ENCODE measurements around the gene NISCH.

NISCH gene

DNA sequence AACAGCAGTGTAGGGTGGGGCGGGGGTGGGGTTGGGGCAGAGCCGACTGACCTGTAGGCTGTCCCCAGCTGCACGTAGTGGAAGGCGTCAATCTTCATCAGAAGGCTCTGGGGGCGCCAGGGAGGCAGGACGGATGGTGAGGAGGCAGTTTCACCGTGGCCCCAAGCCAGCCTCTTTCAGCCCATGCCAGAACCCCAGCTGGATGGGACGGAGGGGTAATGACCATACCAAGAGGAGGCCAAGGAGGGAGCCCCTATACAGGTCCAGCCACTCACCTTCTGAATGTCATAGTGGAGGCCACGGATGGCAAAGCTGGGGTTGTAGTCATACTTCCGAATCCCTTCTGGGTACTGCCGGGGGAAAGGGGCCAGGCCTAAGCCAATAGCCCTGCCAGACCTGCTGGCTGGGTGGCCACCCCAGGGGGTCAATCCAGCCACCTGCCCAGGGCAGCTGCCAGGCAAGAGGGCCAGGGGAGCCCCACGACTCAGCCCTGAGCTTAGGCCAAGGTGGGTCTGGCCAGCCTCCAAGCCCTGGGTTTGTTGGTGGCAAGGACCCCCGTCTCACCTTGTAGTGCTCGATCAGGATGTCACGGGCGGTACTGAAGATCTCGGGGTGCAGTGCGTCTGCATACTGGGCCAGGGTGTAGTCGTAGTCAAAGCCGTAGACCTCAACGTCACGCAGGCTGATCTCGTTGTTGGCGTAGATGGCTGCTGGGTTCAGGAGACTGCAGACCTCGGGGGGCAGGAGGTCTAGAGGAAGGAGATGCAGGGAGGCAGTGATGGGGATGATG lies 73.4 kb downstream of the NISCH start:
- DNase-seq, result no peak

DNA sequence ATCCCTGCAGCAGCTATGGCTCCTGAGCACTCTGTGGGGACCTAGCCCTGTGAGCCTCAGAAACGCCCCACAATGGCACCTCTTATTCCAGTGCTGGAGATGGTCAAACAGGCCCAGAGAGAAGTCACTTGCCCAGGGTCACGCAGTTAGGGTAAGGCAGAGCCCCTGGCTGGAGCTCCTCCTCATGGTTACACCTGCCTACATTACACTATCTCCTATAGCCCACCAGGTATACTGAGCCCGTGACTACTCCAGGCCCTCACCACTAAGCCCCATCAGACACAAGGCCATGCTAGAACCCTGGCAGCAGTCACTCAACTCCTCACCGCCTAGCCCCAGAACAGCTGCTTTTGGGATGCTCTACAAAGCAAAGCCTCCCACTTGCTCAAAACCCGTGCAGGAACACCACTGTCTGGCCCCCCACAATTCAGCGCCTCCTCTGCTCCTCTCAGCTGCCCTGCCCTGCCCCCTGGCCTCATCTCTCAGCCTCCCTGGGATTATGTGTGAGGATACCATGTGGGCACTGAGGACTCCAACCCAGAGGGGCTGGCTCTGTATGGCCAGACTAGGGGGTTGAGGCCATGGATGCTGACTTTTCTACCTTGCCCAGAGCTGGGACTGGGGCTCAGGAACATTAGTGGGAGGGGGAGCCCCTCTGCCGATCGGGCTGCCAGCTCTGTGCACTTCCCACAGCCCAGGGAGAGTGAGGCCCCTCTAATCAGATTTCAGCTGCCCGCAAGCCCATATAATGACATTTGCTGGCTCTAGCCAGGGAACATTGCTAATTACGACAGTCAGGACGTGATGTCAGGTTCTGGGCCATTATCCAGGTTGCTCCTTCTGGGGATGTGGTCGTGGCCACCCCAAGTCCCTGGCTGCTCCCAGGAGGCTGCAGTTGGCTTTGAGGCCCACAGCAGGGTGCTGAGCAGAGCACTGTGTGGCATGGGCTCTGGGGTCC lies 74.3 kb downstream of the NISCH start:
- DNase-seq, result no peak

DNA sequence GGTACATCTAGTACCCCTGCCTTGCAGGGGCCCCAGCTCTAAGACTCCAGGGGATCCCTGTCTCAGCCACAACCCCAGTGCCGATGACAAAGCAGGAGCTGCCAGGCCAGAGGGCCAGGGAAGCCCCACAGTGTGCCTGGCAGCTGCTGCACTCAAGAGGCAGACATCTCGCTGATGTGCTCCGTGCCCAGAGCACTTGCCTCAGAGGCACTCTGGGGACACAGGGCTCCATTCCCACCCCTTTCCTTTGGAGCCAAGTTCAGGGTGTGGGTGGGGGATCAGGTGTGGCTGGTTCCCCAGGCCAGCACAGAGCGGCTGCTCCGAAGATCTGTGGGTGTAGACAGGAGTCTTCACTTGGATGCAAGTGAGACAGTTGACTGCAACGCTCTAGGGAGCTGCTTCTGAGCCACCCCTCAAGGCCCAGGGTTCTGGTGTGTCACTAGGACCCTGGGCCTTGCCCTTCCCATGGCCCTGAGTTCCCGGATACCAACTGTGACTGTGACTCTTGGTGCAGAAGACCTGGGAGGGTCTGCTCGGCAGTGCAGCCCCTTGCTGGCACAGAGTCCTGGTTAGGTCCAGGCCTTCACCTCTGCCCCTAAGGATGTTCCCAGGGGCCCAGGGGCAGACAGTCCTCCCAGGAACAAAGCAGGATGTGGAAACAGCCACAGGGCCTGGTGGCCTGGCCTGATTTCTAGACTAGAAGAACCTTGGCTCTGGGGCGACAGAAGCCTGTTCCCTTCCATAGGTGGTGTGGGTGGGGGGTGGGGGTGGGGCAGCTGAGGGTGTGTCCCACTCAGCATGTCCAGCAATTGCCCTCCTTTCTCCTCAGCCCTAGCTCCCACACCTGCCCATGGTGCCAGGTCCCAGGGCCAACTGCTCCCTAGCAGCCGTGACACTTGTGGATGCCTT lies 75.8 kb downstream of the NISCH start:
- no peak for DNase-seq

DNA sequence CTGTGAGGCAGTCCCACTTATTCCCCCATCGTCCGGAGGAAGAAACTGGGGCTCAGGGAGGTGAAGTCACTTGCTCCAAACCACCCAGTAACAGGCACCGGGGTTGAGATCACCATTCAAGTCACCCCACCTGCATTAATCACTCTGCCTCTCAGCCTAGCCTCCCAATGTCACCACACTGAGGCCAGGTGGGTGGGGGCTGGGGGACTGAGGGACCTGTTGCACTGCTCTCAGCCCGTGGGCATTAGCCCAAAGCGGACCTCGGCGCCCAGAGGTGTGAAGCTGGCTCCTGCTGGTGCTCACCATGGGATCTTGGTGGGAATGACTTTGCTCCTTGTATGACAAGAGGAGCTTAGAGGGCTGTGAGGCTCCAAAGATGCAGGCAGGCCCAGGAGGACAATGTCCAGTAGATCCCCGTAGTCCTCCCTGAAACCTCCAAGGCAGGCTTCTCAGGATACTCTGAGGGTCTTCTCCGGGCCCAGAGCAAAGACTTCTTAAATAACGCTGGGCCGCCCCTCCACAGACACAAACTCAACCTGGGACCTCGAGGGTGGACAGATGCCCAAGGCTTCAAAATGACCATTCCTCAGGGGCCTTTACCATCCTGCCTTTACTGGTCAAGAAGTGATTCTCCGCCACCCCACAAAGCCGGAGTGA lies 76.6 kb downstream of the NISCH start:
- no peak for DNase-seq

DNA sequence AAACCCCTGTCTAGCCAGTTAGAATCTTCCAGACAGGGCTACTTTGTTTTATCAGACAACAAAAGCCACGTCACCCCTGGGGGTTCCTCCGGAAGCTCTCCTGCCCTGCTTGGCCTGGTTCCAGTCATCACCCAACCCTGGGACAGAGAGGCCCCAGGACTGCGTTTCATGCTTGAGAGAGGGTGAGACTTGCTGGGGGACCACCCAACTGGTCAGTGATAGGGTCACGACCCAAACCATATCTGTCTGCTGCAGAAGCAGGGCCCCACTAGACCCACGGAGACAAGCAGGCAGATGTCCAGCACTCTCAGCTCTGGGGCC lies 77.1 kb downstream of the NISCH start:
- DNase-seq, result no peak

DNA sequence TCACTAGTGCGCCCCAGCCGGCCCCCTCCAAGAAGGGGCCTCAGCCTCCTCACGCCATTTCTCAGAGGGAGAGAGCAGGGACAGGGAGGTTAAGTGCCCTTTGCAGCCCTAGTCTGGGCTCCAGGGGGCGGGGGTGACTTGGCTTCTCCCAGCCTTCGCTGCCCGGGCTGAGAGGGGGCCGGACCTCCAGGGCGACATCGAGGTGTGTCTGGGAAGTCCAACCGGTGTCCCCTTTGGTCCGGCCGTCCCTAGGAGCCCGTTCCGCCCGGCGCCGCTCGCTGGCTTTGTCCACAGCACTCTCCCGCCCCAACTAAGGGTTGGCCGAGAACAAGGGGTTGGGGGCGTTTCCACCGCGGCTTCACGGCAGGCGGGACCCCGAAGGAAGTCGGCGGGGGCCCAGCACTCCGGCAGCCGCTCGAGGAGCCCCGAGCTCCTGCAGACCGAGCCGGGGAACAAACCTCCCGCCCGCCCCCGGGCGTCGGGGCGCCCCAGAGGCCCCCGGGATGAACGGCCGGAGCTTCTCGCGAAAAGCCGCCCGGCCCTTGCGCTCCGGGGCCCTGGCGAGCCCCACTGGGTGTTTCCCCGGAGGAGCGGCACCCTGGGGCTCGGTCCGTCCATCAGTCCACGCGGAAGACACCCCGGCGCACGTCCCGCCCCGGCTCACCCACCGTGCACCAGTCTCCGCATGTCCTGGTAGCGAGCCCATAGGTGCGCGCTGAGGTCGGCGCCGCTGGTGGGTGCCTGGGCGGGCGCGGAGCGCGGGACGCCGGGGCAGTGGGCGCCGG lies 77.6 kb downstream of the NISCH start:
- DNase-seq, result no peak

DNA sequence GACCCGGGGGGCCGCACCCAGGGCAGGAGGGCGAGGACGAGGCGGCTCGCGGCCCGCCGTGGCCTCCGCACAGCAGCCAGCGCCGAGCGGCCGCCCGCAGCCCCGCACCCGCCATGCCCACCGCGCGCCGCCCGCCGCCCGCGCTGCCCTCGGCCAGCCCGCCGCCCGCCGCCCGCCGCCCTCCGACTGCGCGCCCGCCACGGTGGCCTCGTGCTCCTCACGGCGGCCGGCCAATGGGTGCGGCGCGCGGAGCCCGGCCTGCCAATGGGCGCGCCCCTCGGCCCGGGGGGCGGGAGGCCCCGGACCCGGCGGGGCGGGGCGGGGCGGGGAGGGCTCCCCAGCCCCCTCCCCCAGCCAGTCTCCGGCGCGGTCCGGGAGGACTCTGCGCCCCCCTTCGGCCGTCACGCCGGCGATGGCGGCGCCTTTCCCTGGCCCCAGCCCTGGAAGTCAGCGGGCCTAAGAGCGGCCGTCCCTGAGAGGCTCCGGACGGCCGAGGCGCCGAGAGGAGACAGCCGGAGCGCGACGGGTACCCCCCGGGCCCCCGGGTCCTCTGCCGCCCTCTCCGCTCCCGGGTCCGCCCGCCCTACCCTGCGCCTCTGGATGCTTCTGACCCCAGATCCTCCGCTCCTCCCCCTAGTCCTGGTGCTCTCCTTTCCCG lies 78.3 kb downstream of the NISCH start, which contains the start of gene NT5DC2:
Gene NT5DC2, minus strand, starts transcription at position 235 of the 658 bp plus-strand sequence. Its CDS starts 120 bp downstream, at position 115.
- peak; percentile 37 to 59 for DNase-seq

DNA sequence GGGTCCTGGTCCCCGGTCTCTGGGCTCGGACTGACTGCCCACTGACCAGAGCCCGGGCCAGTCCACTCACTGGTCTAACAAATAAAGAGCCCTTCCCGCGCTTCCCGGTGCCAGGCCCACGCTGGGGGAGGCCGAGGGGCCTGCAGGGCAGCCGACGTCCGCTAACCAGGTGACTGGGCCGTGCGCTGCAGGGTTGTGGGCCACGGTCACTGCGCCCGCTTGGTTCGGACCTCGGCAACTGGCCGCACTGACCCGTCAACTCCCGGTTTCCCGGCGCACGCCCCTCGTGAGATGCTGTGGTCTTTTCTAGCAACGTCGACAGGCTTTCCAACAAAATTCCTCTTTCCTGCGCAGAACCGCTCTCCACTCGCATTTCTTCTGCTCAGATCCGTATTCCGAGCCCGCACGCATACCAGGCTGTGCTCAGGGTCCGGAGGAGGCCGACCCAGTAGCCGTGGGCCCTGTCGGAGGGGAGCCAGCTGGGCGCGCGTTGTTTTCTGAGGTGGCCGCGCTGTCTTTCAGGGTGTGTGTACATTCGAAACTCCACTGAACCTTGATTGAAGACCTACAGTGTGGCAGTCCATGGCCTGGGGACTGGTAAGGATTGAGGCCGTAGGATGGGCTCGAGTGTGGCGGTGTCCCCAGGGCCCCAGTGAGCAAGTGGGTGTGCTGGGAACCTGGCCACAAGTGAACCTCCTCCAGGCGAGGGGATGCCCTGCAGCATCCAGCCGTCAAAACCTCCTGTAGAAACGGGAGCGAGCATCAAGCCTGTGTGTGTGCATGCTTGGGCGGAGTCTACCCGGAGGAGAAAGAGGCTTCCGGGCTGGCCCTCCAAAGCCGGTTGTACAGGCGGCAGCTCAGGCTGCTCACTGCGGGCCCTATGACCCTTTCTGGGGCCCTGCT lies 79.1 kb downstream of the NISCH start:
- no peak for DNase-seq

DNA sequence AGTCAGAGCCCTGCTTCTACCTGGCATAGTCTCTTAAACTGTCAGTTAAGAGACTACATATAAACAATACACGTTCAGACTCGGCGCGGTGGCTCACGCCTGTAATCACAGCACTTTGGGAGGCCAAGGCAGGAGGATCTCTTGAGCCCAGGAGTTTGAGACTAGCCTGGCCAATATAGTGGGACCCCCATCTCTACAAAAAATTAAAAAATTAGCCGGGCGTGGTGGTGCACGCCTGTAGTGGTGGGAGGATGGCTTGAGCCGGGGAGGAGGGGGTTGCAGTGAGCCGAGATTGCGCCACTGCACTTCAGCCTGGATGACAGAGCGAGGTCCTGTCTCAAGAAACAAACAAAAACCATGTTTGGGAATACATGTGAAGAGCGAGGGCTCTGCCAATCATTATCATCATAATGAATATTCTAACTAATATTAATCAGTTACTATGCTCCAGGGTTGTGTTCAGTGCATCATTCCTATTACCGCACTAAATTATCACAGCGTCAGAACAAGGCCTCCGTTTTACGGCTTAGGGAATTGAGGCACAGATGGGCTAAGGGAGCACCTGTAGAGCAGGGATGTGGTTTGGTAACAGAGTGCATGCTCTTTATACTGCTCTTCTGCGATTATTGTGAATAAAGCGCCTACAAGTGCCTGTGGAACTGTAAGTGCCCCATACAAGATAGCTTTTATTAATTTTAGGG lies 80.2 kb downstream of the NISCH start:
- no peak for DNase-seq

DNA sequence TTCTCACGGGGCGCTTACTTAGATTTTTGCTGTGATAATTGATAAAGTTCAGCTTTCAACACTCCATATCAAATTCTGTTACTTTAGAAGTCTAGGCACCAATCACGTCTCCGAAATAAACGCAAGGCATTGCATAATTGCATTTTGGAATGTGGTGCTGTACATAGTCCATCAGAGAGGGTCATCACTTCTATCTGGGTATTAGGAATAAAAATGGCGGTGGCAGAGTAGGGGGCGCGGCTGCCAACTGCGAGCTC lies 80.6 kb downstream of the NISCH start:
- no peak for DNase-seq

DNA sequence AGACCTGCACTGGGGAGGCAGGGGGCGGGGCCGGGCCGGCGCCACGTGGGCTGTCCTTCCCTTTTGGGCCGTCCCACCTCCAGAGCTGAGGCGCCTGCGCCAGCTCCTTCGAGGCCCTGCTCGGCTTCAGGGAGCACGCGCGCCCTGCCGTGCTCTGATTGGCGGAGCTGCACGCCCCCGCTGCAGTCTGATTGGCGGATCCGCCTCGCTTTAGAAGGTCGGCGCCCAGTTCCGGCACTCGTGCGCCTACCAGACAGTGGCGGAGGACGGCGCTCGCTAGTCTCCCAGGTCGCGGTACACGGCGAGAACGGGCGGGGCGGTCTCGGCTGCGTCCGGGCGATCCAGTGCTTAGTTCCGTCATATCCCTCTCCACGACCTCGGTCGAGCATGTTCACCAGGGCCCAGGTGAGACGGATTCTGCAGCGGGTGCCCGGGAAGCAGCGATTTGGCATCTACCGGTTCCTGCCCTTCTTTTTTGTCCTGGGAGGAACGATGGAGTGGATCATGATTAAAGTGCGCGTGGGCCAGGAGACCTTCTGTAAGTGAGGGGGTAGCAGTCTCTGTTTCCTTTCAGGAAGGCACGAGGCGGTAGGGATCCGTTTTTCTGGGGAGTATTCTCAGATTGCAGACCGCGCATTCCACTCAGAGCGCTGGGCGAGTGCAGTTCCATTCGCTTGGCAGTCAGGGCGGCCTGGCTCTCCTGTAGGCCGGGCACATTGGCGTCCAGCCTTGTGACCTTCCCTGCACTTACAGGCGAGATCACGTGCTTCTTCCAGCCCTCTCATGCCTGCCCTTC lies 81.2 kb downstream of the NISCH start, which contains the start of gene UQCC5:
Gene UQCC5, plus strand, starts transcription at position 237 of the 796 bp plus-strand sequence. Its CDS starts 151 bp downstream, at position 388.
- peak; percentile 93 to 96 for DNase-seq

DNA sequence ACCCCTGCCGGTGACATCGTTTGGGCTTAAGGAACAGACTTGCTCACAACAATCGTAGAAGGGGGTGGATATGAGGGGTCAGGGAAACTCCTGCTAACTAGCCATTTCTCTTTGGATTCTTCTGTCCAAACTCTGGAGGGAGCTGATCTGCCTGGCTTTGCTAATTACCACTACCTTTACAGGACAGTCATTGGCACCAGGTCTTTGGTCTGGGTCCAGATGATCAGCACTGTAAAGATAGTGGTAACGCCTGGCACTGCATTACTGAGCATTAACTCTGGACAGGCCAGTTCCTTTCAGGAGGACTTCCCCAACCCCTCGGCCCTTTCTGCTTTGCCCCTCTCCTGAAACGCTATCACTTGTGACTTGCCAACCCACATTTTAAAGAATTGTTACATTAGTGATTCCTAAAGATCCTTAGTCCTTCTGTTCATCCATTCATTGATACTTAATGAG lies 81.8 kb downstream of the NISCH start:
- DNase-seq, result no peak

DNA sequence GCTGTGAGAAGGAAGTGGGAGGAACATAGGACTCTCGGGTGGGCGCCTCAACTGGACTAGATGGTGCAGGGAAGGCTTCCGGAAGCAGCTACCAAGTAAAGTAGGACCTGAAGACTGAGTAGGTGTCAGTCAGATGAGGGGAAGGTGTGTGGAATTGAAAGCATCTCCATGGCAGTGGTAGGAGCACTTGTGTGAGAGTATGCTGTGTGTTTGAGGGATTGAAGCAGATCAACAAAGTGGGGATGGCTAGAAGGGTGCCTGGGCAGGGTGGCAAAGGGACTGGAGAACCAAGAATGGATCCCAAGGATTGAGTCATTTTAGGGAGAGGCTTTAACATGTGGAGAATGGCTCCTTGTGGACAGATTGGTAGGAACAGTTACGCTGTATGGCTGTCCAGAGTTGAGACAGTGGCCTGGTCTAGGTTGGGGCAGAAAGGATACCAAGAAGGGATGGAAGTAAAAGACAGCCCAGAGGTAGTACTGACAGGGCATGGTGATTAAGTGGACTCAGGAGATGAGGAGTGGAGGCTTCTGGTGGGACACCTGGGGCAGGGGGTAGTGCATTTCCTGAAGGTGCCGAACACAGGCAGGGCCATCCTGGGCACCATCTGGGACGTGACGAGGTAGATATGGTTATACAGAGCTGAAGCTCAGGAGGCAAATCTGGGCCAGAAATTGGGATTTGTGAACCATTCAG lies 82.5 kb downstream of the NISCH start:
- no peak for DNase-seq

DNA sequence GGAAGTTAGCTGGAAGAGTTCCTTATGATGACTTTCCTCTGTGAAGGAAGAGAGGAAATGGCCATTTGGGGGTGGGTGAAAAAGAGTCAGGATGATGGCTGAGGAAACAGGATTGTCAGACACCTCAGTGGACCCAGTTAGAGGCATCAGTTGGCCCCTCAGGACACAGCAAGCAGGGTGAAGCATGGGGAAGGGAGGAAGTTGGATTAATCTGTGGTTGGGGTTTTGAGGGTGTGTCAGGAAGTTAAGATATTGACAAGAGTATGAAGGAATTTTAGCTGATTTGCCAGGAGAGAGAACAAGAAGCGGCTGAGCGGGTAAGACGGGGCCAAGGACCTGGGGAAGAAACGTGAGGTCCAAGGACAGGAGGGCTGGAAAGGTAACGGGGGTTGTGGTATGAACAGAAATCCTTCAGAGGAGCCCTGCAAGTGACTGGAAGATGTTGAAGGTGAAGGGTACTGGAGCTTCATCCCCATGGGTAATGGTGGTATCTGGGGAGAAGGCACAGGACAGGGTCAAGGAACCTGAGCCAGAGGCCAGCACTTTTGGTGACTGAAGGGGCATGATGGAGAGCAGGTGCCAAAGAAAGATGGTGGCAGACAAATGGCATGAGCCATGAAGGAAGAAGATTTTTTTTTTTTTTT lies 83.7 kb downstream of the NISCH start:
- DNase-seq, result no peak

DNA sequence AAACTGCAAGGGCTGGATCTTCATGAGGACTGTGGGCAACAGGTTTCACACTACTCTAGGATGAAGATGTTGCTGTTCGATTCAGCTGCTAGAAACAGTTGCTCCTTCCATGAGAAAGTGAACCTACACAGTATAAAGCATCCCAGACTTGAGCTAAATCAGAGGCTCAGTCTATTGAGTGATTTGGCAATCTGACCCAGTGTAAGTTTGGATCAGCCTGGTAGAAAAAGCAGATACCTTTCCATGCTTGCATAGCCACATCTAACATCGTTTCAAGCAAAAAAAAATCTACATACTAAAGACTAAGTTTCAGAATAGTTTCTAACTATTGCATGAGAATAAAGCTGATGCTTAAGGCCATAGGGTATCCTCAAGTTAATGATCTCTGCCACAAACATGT lies 85.6 kb downstream of the NISCH start:
- DNase-seq, result no peak
